H1 (cell line): Measurements from ENCODE around the gene CR2. TPM values are rescaled to one million over a fixed set of nuclear protein-coding genes. Genes with fewer than 3 reads are reported as not detected.

Experiments
- CTCF ChIA-PET: fragments of 300-600 bp; sonication (Branson Sonifier 250); formaldehyde crosslinking; loops from one replicate; lab custom pipeline; 2021; ENCODE audit not compliant: partially characterized antibody; lab: Charles Lee
- POLR2A ChIA-PET: fragments of 300-600 bp; sonication (Branson Sonifier 250); formaldehyde crosslinking; loops from one replicate; lab custom pipeline; 2021; ENCODE audit warnings: inconsistent platforms; ENCODE audit not compliant: partially characterized antibody; lab: Charles Lee
- DNase-seq, 2 experiments: peaks; one replicate each; pipeline versions ENCODE4 v3.0.0 to v3.0.0-alpha.2; 2010 to 2022; ENCODE audit warnings: low spot score in 2 of 2, low read depth in 1 of 2, mixed read lengths in 1 of 2
- FAIRE-seq: peaks from 2 replicates; lab custom pipeline; 2011; peaks lifted over from hg19 to GRCh38; lab: Jason Lieb, UNC
- H2AFZ ChIP-seq: 2 replicates; pipeline ENCODE4 v1.8.1; 2012; ENCODE audit warnings: low read length, inconsistent platforms
- H2AK5ac ChIP-seq: 2 replicates; pipeline ENCODE4 v1.6.1; 2013; ENCODE audit warnings: low read depth, low read length
- H2BK120ac ChIP-seq: replicated peaks from 2 replicates; pipeline ENCODE3; 2013; ENCODE audit warnings: low read depth, low read length, inconsistent platforms
- H2BK12ac ChIP-seq: 2 replicates; pipeline ENCODE4 v1.6.1; 2013; ENCODE audit warnings: low read depth, low read length
- H2BK15ac ChIP-seq: 2 replicates; pipeline ENCODE4 v1.6.1; 2013; ENCODE audit warnings: low read length
- H2BK20ac ChIP-seq: 2 replicates; pipeline ENCODE4 v1.6.1; 2013; ENCODE audit warnings: low read length
- H2BK5ac ChIP-seq: 2 replicates; pipeline ENCODE4 v1.6.1; 2013; ENCODE audit warnings: low read depth, low read length
- H3K14ac ChIP-seq: 2 replicates; pipeline ENCODE4 v1.6.1; 2013; ENCODE audit warnings: inconsistent platforms; ENCODE audit not compliant: insufficient read length
- H3K18ac ChIP-seq: 2 replicates; pipeline ENCODE4 v1.6.1; 2013; ENCODE audit warnings: low read length; ENCODE audit errors: extremely low read depth
- H3K23ac ChIP-seq: 2 replicates; pipeline ENCODE4 v1.6.1; 2013; ENCODE audit warnings: inconsistent platforms; ENCODE audit not compliant: insufficient read length
- H3K23me2 ChIP-seq: 2 replicates; pipeline ENCODE4 v1.6.1; 2013; ENCODE audit warnings: low read depth, low read length
- H3K27ac ChIP-seq: 2 replicates; pipeline ENCODE4 v1.6.1; 2011; ENCODE audit warnings: low read depth, low read length, inconsistent platforms
- H3K27me3 ChIP-seq, 4 experiments: replicated peaks in 1 of 4; 1 replicate in 1 of 4; 2 replicates in 3 of 4; pipeline versions ENCODE4 v1.6.1 to v1.8.1; 2011 to 2013; ENCODE audit warnings: low read length in 3 of 4, mild to moderate bottlenecking in 3 of 4, inconsistent platforms in 2 of 4, mixed read lengths in 2 of 4, moderate library complexity in 1 of 4; ENCODE audit not compliant: control insufficient read depth in 3 of 4, insufficient read depth in 3 of 4; ENCODE audit errors: extremely low read depth in 1 of 4
- H3K36me3 ChIP-seq, 4 experiments: 2 replicates each; pipeline versions ENCODE4 v1.6.1 to v1.8.1; 2011 to 2013; ENCODE audit warnings: mild to moderate bottlenecking in 4 of 4, low read length in 3 of 4, moderate library complexity in 2 of 4, control low read depth in 1 of 4, inconsistent platforms in 1 of 4; ENCODE audit not compliant: insufficient read depth in 4 of 4, control insufficient read depth in 2 of 4
- H3K4ac ChIP-seq: replicated peaks from 2 replicates; pipeline ENCODE3; 2013; ENCODE audit warnings: low read length, low read depth, mixed read lengths, inconsistent platforms; ENCODE audit not compliant: insufficient read length
- H3K4me1 ChIP-seq, 4 experiments: replicated peaks in 1 of 4; 1 replicate in 1 of 4; 2 replicates in 3 of 4; pipeline versions ENCODE4 v1.6.1 to v1.8.1; 2011 to 2013; ENCODE audit warnings: low read length in 3 of 4, inconsistent platforms in 2 of 4, mixed read lengths in 1 of 4; ENCODE audit not compliant: insufficient read depth in 4 of 4, control insufficient read depth in 3 of 4
- H3K4me2 ChIP-seq, 2 experiments: 2 replicates each; pipeline versions ENCODE4 v1.6.1 to v1.8.1; 2011 to 2013; ENCODE audit warnings: low read depth in 2 of 2, low read length in 2 of 2, control low read depth in 1 of 2, inconsistent platforms in 1 of 2, mild to moderate bottlenecking in 1 of 2; ENCODE audit not compliant: insufficient read depth in 1 of 2
- H3K4me3 ChIP-seq, 4 experiments: fragments of 200-600, 300-600 bp in 1 of 4; sonication (generic), shearing (Covaris generic), sonication (Bioruptor Twin) in 1 of 4; 2 replicates each; pipeline versions ENCODE4 v1.5.1 to v1.8.1; 2011 to 2016; ENCODE audit warnings: low read length in 4 of 4, low read depth in 3 of 4, control low read depth in 2 of 4, inconsistent platforms in 2 of 4, mild to moderate bottlenecking in 2 of 4, mixed read lengths in 1 of 4, moderate library complexity in 1 of 4; ENCODE audit not compliant: insufficient read depth in 2 of 4; ENCODE audit errors: extremely low read depth in 1 of 4
- H3K56ac ChIP-seq: replicated peaks from 2 replicates; pipeline ENCODE3; 2013; ENCODE audit warnings: low read depth, mild to moderate bottlenecking, mixed read lengths, low read length, inconsistent platforms; ENCODE audit not compliant: insufficient read length
- H3K79me1 ChIP-seq: 2 replicates; pipeline ENCODE4 v1.6.1; 2013; ENCODE audit warnings: low read depth, low read length, control low read depth
- H3K79me2 ChIP-seq, 2 experiments: 2 replicates each; pipeline versions ENCODE4 v1.6.1 to v1.8.1; 2012 to 2013; ENCODE audit warnings: low read length in 2 of 2, mild to moderate bottlenecking in 2 of 2, inconsistent platforms in 1 of 2; ENCODE audit not compliant: insufficient read depth in 2 of 2, control insufficient read depth in 1 of 2
- H3K9ac ChIP-seq, 4 experiments: replicated peaks in 1 of 4; 1 replicate in 1 of 4; 2 replicates in 3 of 4; pipeline versions ENCODE4 v1.6.1 to v1.8.1; 2011 to 2013; ENCODE audit warnings: low read depth in 3 of 4, low read length in 3 of 4, control low read depth in 2 of 4, mild to moderate bottlenecking in 2 of 4, moderate library complexity in 2 of 4, inconsistent platforms in 1 of 4; ENCODE audit errors: extremely low read depth in 1 of 4
- H3K9me3 ChIP-seq, 2 experiments: 2 replicates each; pipeline versions ENCODE4 v1.6.1 to v1.8.1; 2012 to 2013; ENCODE audit warnings: mild to moderate bottlenecking in 2 of 2, moderate library complexity in 2 of 2, control low read depth in 1 of 2, inconsistent platforms in 1 of 2, low read depth in 1 of 2, low read length in 1 of 2, mixed read lengths in 1 of 2; ENCODE audit not compliant: insufficient read depth in 2 of 2
- H4K20me1 ChIP-seq, 2 experiments: replicated peaks in 1 of 2; 2 replicates each; pipeline versions ENCODE3 to v1.8.1; 2011 to 2013; ENCODE audit warnings: inconsistent platforms in 2 of 2, low read length in 2 of 2, mild to moderate bottlenecking in 1 of 2; ENCODE audit not compliant: insufficient read depth in 2 of 2, control insufficient read depth in 1 of 2
- H4K5ac ChIP-seq: 2 replicates; pipeline ENCODE4 v1.6.1; 2013; ENCODE audit warnings: low read length, low read depth, mixed read lengths, inconsistent platforms; ENCODE audit not compliant: insufficient read length
- H4K8ac ChIP-seq: 2 replicates; pipeline ENCODE4 v1.8.0; 2013; ENCODE audit warnings: mild to moderate bottlenecking, moderate library complexity, low read length, inconsistent platforms; ENCODE audit not compliant: insufficient read depth; ENCODE audit errors: extremely low read depth
- H4K91ac ChIP-seq: replicated peaks from 2 replicates; pipeline ENCODE3; 2013; ENCODE audit warnings: low read length, mixed read lengths, inconsistent platforms; ENCODE audit not compliant: insufficient read length
- BACH1 ChIP-seq: IDR thresholded peaks from 2 replicates; pipeline ENCODE4 v1.6.1; 2012; ENCODE audit warnings: low read length, improper control_type of control experiment
- CBX8 ChIP-seq: fragments of 300-800, 300-1000 bp; sonication (generic); IDR thresholded peaks from 2 replicates; pipeline ENCODE4 v1.7.1; 2016; ENCODE audit warnings: low read depth, low read length, borderline replicate concordance
- CEBPB ChIP-seq: IDR thresholded peaks from 2 replicates; pipeline ENCODE4 v1.6.1; 2012; ENCODE audit warnings: low read depth, low read length
- EZH2 ChIP-seq: fragments of 200-600 bp; sonication (generic); IDR thresholded peaks from 2 replicates; pipeline ENCODE4 v1.7.1; 2012; ENCODE audit warnings: low read depth, mild to moderate bottlenecking, moderate library complexity, low read length, inconsistent platforms; ENCODE audit not compliant: severe bottlenecking
- GTF2F1 ChIP-seq: IDR thresholded peaks from 2 replicates; pipeline ENCODE4 v1.6.1; 2012; ENCODE audit warnings: low read depth, low read length, improper control_type of control experiment, borderline replicate concordance
- POLR2A ChIP-seq, 2 experiments: IDR thresholded peaks; 1 replicate in 1 of 2; 2 replicates in 1 of 2; pipeline ENCODE4 v1.6.1; 2011; ENCODE audit warnings: low read depth in 2 of 2, low read length in 2 of 2, mild to moderate bottlenecking in 2 of 2; ENCODE audit errors: control extremely low read depth in 1 of 2
- TAF1 ChIP-seq: IDR thresholded peaks from 2 replicates; pipeline ENCODE4 v1.6.1; 2011; ENCODE audit warnings: mild to moderate bottlenecking, low read depth, low read length
- YY1 ChIP-seq: IDR thresholded peaks from 2 replicates; pipeline ENCODE4 v1.6.1; 2011; ENCODE audit warnings: low read depth, mild to moderate bottlenecking, low read length
- ZNF274 ChIP-seq: IDR thresholded peaks from 2 replicates; pipeline ENCODE4 v1.7.0; 2012; ENCODE audit warnings: low read length, borderline replicate concordance; ENCODE audit errors: extremely low read depth
- WGBS, 2 experiments: shearing (Covaris generic) in 1 of 2; methylation state at CpG; one replicate each; pipeline versions ENCODE4 v1.1.6 to v1.1.7; 2013 to 2015; ENCODE audit warnings: low lambda C conversion rate in 2 of 2, mixed read lengths in 2 of 2, inconsistent platforms in 1 of 2, low coverage in 1 of 2, missing lambda C conversion rate in 1 of 2; ENCODE audit not compliant: insufficient replicate concordance in 2 of 2, insufficient coverage in 1 of 2, insufficient read length in 1 of 2; ENCODE audit errors: extremely low coverage in 1 of 2, missing lambda C conversion rate in 1 of 2; 5-methylcytosine and 5-hydroxymethylcytosine counted together
- polyA plus RNA-seq, 7 experiments: library from polyadenylated mRNA; depleted of rRNA in 3 of 7; stranded (reverse) in 5 of 7; unstranded in 2 of 7; fragments of >200 nt in 5 of 7; fragments of 200-250 nt in 2 of 7; gene quantifications; 1 replicate in 5 of 7; 2 replicates in 1 of 7; 4 replicates in 1 of 7; pipeline versions ENCODE4 v1.2.1 to v1.2.3, GENCODE V29; 2011 to 2013; ENCODE audit warnings: missing spikeins in 2 of 7, mixed read lengths in 2 of 7
- total RNA-seq: library from RNA; stranded (reverse); fragmentation: NEBNext Ultra II Directional; extraction: Animal tissue kit (Norgen Biotek cat#: 25700); gene quantifications from 2 replicates; pipeline ENCODE4 v1.2.1, GENCODE V29; 2021

CR2 gene
- total and polyA plus RNA-seq, 2 of the 8 experiments (the other 6 are each of a cell fraction or from before 2014, with no cell fraction given) = 1.7 to 3.0 TPM

GRCh38 chr1:207495801-207496792 lies 42.0 kb downstream of the CR2 start, which contains the start of gene CR1:
TSS of gene CR1 (plus strand) at chr1:207496157. CDS start at chr1:207496268, 111 bp downstream.
- H3K9ac ChIP-seq = peak within 1 kb of the TSS in 3 of 4 experiments; percentile 31 to 53 (median 50); a peak in 5 of 7 replicates
- H3K4me2 ChIP-seq = peak within 1 kb of the TSS; percentile 94 to 95
- FAIRE-seq (peak; percentile 36), DNase-seq (peak in 1 of 2 experiments; percentile 68)
- H3K4me1 ChIP-seq = peaks cover 0 to 6% (median 3%) of the 10 kb centered on the region in 4 experiments; a peak in 5 of 7 replicates
- peak within 1 kb of the TSS; percentile 13 for H4K91ac ChIP-seq
- no peak within 1 kb of the TSS for H2BK20ac ChIP-seq
- H2BK5ac ChIP-seq = no peak within 1 kb of the TSS; the same call in 1 of the 2 replicates
- H3K23me2 ChIP-seq = peaks cover 8% of the 10 kb centered on the region
- peak within 1 kb of the TSS; percentile 22 for H4K5ac ChIP-seq
- no peak within 1 kb of the TSS for H3K23ac ChIP-seq
- no peaks in the 10 kb centered on the region for H4K20me1 ChIP-seq
- peak within 1 kb of the TSS; percentile 53 to 83 (median 60) for H3K4me3 ChIP-seq
- H3K14ac ChIP-seq = peak within 1 kb of the TSS; percentile 19
- H2AFZ ChIP-seq = peak within 1 kb of the TSS; percentile 93
- no peaks in the 10 kb centered on the region for H3K79me2 ChIP-seq
- H3K79me1 ChIP-seq = no peaks in the 10 kb centered on the region
- no peak within 1 kb of the TSS for H3K27ac ChIP-seq
- no peak within 1 kb of the TSS for H2BK120ac ChIP-seq
- ChIA-PET POLR2A (interaction anchor here (0.5 to 2.1 kb wide), 7 partner anchors 17 to 301 kb away, joined by 3 to 7 read pairs (median 5); partner anchors contain the start of genes CD55 and CR2), CTCF (interaction anchor here (0.6 to 1.3 kb wide), 8 partner anchors 9 to 291 kb away, joined by 3 to 7 read pairs (median 3); partner anchors contain the start of gene CR2)
- peaks cover 4 to 23% (median 19%) of the 10 kb centered on the region in 4 experiments; a peak in 6 of 7 replicates for H3K27me3 ChIP-seq
- no peaks in the 10 kb centered on the region for H3K9me3 ChIP-seq
- H3K18ac ChIP-seq = peak within 1 kb of the TSS; percentile 44; the same call in 1 of the 2 replicates
- H2BK12ac ChIP-seq = peak within 1 kb of the TSS; percentile 13; the same call in 1 of the 2 replicates
- H3K56ac ChIP-seq = no peak within 1 kb of the TSS
- 6% methylated on average over 59 of the region's 68 CpGs; no CpG with 5 or more reads in 1 of the 2 experiments for WGBS, 2 experiments
- H2BK15ac ChIP-seq = peak within 1 kb of the TSS; percentile 84
- H2AK5ac ChIP-seq = peak within 1 kb of the TSS; percentile 17; the same call in 1 of the 2 replicates
- no peak within 1 kb of the TSS for H3K4ac ChIP-seq
- no peaks in the 10 kb centered on the region for H3K36me3 ChIP-seq
- H4K8ac ChIP-seq = peak within 1 kb of the TSS; percentile 77
- no peak for TF ChIP-seq CEBPB
- TF ChIP-seq CBX8 = no peak
- TF ChIP-seq BACH1 = 0 out of 2 replicates have a peak, but pooled peaks have one; percentile 21
- TF ChIP-seq TAF1 = no peak
- TF ChIP-seq POLR2A (IDR thresholded peaks at IDR 0.05; ENCODE audit: control extremely low read depth in 1 of 2, low read depth in 2 of 2, low read length in 2 of 2) = peak in 1 of 2 experiments; percentile 14; a peak in 1 of 3 replicates
- no peak for TF ChIP-seq GTF2F1
- TF ChIP-seq YY1 = no peak
- TF ChIP-seq ZNF274 = no peak
- peak; percentile 70 for TF ChIP-seq EZH2
